DOHH2 (cell line): ENCODE measurements around the gene MAP4K5.

ENCODE experiments used
- H3F3A ChIP-seq: fragments of 200-600 bp; sonication (generic), shearing (Covaris generic); 2 replicates; pipeline ENCODE4 v1.6.0; 2016; ENCODE audit warnings: antibody characterized with exemption, mild to moderate bottlenecking; ENCODE audit not compliant: control insufficient read depth, insufficient read depth
- H3K27ac ChIP-seq: fragments of 200-600 bp; sonication (generic); 2 replicates; pipeline ENCODE4 v1.5.1; 2014; ENCODE audit warnings: low read depth, mild to moderate bottlenecking, low read length, moderate library complexity
- H3K27me3 ChIP-seq: fragments of 200-600 bp; sonication (generic); 2 replicates; pipeline ENCODE4 v1.6.1; 2014; ENCODE audit warnings: mild to moderate bottlenecking, low read length, mixed read lengths; ENCODE audit not compliant: control insufficient read depth
- H3K36me3 ChIP-seq: fragments of 200-600 bp; sonication (generic); 2 replicates; pipeline ENCODE4 v1.6.1; 2014; ENCODE audit warnings: mild to moderate bottlenecking, low read length, moderate library complexity, mixed read lengths; ENCODE audit not compliant: control insufficient read depth
- H3K4me1 ChIP-seq: fragments of 200-600 bp; sonication (generic); 2 replicates; pipeline ENCODE4 v1.6.1; 2014; ENCODE audit warnings: mild to moderate bottlenecking, low read length, mixed read lengths; ENCODE audit not compliant: control insufficient read depth
- H3K4me2 ChIP-seq: fragments of 200-600 bp; sonication (generic); 2 replicates; pipeline ENCODE4 v1.6.0; 2014; ENCODE audit warnings: mild to moderate bottlenecking, low read length, moderate library complexity
- H3K4me3 ChIP-seq: fragments of 200-600 bp; sonication (generic); 2 replicates; pipeline ENCODE4 v1.5.1; 2014; ENCODE audit warnings: mild to moderate bottlenecking, low read length, mixed read lengths
- H3K79me2 ChIP-seq: fragments of 200-600 bp; sonication (generic); 2 replicates; pipeline ENCODE4 v1.6.1; 2014; ENCODE audit warnings: mild to moderate bottlenecking, low read length, mixed read lengths; ENCODE audit not compliant: control insufficient read depth
- H3K9me2 ChIP-seq: fragments of 200-600 bp; sonication (generic); replicated peaks from 2 replicates; pipeline ENCODE4 v1.6.1; 2014; ENCODE audit warnings: mild to moderate bottlenecking, low read length, mixed read lengths; ENCODE audit not compliant: control insufficient read depth
- H3K9me3 ChIP-seq: fragments of 200-600 bp; sonication (generic); 2 replicates; pipeline ENCODE4 v1.6.1; 2014; ENCODE audit warnings: antibody characterized with exemption, low read length, mixed read lengths; ENCODE audit not compliant: control insufficient read depth, insufficient read depth
- H4K20me1 ChIP-seq: fragments of 200-600 bp; sonication (generic); 2 replicates; pipeline ENCODE4 v1.6.0; 2014; ENCODE audit warnings: low read depth, mild to moderate bottlenecking, antibody characterized with exemption, low read length, moderate library complexity; ENCODE audit not compliant: control insufficient read depth, insufficient read depth
- EZH2phosphoT487 ChIP-seq: fragments of 200-600 bp; sonication (generic); IDR thresholded peaks from 2 replicates; pipeline ENCODE4 v1.6.1; 2017; ENCODE audit warnings: borderline replicate concordance, mild to moderate bottlenecking, antibody characterized with exemption, low read length, moderate library complexity, mixed read lengths
- TF ChIP-seq, protein P1 (sequence below): fragments of 200-600 bp; sonication (generic); IDR thresholded peaks from one replicate; pipeline ENCODE4 v1.5.1; 2014; ENCODE audit warnings: antibody characterized with exemption, mild to moderate bottlenecking, low read depth, low read length; ENCODE audit not compliant: poor library complexity, severe bottlenecking

MAP4K5 gene

DNA sequence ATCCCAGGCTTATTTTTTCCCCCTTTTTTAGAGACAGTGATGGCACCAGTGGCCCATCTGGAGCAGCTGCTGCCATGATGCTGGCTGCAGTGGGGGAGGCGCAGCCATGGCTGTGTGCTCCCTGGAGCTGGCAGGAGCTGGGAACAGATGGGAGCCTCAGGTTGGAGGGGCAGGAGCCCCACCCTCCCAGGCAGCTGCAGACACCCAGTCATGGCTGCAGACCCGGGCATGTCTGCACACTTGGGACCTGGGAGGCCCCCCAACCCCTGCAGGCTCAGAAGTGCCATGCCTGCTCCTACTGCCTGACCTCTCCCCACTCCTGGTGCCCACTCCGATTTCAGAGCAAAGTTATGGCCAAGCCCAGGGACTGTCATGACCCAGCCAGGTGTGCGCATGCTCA, 160.8 kb downstream of the MAP4K5 start:
- H3K4me3 ChIP-seq = no peak overlapping the region
- H3K27ac ChIP-seq = no peak overlapping the region
- no peaks in the 10 kb centered on the region for H3F3A ChIP-seq
- no peaks in the 10 kb centered on the region for H3K27me3 ChIP-seq
- H3K79me2 ChIP-seq = no peaks in the 10 kb centered on the region
- peaks cover 7% of the 10 kb centered on the region for H3K4me1 ChIP-seq
- H3K9me3 ChIP-seq = no peaks in the 10 kb centered on the region
- TF ChIP-seq, protein P1, sequence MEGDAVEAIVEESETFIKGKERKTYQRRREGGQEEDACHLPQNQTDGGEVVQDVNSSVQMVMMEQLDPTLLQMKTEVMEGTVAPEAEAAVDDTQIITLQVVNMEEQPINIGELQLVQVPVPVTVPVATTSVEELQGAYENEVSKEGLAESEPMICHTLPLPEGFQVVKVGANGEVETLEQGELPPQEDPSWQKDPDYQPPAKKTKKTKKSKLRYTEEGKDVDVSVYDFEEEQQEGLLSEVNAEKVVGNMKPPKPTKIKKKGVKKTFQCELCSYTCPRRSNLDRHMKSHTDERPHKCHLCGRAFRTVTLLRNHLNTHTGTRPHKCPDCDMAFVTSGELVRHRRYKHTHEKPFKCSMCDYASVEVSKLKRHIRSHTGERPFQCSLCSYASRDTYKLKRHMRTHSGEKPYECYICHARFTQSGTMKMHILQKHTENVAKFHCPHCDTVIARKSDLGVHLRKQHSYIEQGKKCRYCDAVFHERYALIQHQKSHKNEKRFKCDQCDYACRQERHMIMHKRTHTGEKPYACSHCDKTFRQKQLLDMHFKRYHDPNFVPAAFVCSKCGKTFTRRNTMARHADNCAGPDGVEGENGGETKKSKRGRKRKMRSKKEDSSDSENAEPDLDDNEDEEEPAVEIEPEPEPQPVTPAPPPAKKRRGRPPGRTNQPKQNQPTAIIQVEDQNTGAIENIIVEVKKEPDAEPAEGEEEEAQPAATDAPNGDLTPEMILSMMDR = no peak
- TF ChIP-seq EZH2phosphoT487 = no peak
- H4K20me1 ChIP-seq = no peaks in the 10 kb centered on the region; the same call in 1 of the 2 replicates
- no peak overlapping the region for H3K4me2 ChIP-seq
- no peaks in the 10 kb centered on the region for H3K9me2 ChIP-seq
- no peaks in the 10 kb centered on the region for H3K36me3 ChIP-seq
